Cerebellar nuclear complex (tissue), 1 donor: ENCODE measurements around the gene TMEM143.
"Not testable (repeated sequence)": the region's sequence is repeated elsewhere in the genome, so short reads cannot be mapped to it uniquely, and the experiment has no call there.

Experiments
- DNase-seq, 2 experiments: peaks; one replicate each; lab custom pipeline; 2025; lab: John Stamatoyannopoulos, UW

The TMEM143 gene

DNA sequence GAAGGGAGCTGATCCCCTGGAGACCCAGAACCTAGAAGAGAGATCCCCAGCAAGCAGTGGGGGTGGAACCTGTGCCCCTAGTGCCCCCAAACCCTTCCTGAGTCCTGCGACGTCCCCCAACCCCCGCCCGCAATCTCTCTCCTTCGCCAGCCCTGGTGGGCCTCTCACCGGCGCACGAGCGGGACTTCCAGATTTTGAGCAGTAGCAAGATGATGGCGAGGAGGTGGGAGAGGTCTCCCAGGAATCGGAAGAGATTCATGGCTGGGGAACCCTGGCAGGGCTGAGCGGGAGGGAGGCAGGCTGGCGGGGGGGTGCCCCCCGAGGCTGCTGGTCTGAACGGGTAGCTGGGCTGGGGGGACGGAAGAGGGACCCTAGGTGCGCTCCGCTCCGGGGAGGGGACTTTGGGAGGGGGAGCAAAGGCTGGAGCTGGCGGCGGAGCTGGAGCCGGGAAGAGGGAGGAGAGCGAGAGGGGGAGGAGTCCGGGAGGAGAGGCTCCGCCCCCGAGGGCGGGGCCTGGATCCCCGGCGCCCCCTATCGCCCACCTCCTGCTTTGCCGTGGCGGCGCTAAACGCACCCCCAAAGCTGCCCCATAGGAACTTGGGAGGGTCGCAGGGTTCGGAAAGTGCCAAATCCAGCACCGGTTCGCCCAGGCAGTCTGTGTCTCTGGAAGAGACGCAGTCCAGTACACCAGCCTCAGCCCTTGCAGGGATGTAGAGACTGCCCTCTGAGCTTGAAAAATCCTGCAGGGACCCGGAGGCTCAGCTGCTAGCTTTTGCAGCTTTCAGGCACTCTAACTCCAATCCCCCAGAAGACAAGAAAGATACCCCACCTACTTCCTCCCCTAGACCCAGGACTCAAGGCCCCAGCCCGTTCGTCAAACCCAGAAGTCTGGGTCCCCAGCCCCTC, 27.6 kb upstream of the TMEM143 start, which contains the start of gene KDELR1:
KDELR1 (minus strand) TSS at position 452 of the 906 bp plus-strand sequence; CDS start at position 259, 193 bp downstream.
- peak in 1 of 2 experiments; percentile 22 for DNase-seq

DNA sequence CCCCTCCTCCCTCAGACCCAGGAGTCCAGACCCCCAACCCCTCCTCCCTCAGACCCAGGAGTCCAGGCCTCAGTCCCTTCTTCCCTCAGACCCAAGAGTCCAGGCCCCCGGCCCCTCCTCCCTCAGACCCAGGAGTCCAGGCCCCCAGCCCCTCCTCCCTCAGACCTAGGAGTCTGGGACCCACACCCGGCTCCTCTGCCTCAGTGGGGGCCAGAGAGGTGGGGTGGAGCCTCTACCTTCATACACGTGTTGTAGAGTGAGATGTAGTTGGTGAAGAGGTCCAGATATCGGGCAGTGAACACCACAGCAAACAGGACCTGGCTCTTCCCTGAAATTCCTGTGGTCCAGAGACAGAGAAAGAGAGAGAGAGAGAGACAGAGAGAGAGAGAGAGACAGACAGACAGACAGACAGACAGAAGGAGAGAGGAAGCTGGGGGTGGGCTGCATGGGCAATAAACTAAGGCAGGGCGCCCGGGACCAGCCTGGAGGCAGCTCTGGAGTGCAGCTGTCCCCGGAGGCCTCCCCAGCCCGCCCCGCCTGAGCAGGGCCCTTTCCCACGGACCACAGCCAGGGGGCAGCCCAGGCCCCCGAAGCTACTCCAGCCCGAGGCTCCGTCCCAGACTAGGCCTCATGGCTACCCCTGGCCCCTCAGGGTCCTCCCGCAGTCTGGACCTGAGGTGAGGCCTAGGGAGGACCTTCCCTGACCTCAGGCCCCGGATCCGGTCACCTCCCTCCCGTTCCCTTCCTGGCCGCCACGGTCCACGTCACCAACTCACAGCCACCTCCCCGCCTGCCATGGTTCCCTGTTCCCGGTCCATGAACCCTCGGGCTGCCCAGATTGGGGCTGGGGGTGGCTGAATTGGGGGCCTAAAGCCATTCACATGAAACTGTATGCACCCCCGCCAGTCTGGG, 26.7 kb upstream of the TMEM143 start:
- DNase-seq: no peak

DNA sequence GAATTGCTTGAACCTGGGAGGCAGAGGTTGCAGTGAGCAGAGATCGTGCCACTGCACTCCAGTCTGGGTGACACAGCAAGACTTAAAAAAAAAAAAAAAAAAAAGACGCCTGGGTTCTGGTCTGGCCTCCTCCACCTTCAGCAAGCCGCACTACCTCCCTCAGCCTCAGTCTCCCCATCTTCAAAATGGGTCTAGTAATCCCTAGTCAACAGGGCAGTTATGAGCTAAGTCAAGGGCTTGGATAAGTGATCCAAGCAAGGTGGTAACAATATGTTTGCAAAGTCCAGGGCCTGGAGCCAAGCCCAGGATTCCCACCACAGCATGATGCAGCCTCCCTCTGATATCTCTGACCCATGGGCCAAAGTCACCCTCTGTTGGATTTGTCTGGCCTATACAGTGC, 23.2 kb upstream of the TMEM143 start:
- no peak for DNase-seq

DNA sequence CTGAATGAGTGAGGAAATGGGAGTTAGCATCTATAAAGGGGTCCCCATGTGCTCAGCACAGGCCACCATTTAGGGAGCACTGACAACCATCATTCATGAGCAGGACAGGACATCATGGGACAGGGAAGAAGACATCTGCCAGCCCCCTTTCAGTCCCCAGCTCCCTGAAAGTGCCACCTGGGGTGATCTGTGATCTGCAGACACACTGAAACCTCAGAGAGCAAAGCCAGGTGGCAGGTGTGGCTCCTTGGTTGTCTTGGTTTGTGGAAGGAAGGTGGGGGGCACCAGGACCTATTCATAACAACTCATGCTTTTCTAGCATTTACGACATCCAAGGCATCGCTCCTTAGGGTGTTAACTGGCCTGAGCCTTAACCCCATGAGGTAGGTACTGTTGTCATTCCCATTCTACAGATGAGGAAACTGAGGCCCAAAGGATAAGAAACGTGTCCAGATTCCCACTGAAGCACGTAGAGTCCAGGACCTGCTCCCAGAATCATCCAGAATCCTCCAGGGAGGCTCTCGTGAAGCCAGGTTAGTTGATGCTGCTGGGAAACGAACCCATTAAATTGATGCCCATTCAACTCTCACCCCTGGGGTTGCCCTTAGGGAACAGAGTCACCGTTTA, 21.8 kb upstream of the TMEM143 start:
- DNase-seq: no peak

DNA sequence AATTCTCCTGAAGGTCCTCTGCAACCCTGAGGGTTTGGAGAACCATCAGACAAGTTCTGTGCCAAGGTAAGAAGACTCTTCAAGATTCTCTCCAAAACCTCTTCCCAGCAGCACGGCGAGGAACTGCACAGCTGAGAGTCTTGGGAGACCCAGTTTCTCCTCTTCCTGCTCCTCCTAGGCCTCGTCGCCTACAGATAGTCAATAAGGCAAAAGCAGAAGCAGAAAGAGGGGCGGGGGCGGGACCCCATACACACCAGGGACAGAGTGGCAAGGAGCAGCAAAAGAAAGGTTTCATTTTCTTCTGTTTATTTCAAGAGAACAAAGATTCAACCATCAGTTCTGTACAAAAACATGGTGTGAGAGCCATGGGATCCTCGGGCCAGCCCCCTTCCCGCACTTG, 18.5 kb upstream of the TMEM143 start:
- no peak for DNase-seq

DNA sequence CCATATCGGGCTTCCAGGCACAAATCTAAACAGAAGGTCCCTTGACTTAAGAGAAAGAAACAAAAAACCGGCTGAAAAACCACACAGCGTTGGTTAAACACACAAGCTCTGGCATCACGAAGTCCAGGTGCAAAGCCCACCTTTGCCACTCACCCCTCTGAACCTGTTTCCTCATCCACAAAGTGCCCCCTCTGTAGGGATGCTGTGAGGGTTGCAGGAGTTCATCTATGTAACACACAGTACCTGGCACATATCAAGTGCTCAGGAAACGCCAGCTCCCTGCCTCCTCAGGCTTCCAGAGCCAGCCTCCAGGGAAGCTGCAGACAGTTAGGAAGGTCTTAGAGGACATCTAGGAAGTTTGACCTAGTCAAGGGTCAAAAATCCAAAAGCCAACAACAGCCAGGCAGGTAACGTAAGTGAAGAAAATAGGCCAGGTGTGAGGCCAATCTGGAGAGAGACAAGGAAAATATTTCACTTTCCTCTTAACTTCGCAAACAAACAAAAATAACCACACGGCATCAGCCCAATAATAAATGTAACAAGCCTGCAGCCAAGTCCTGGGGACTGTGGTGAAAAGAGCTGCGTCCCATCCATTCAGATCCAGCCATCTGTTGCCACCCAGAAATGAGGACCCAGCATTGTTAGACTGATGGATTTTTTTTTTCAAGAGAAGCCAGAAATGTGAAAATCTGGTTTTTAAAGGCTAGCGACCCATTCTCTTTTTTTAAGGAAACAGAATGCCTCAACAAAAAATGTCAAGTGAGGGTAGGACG, 17.6 kb upstream of the TMEM143 start:
- no peak for DNase-seq

DNA sequence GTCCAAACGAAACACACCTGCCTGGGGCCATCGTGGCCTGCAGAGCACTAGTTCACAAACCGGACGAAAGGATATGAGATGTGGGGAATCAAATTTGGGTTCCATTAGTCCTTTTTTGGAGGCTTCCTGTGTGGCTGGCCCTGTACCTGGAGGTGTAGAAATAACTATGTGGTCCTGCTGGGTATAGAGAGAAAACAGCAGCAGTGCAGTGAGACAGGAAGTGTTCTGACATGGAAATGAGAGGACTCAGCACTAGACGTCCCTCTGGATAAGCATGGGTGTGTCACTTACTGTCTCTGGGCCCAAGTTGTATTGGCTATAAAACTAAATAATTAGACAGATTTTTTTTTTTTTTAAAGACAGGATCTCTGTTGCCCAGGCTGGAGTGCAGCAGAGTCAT, 15.3 kb upstream of the TMEM143 start:
- DNase-seq: no peak

DNA sequence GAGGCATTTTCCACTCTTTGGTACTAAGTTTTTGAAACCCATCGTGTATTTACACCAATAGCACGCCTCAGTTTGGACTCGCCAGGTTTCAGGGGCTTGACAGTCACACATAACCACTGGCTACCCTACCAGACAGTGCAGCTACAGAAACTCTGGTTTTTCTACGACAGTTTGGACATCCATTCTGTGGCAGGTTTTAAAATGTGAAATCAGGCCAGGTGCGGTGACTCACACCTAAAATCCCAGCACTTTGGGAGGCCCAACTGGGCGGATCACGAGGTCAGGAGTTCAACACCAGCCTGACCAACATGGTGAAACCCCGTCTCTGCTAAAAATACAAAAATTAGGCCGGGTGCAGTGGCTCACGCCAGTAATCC, 14.4 kb upstream of the TMEM143 start:
- no peak for DNase-seq

DNA sequence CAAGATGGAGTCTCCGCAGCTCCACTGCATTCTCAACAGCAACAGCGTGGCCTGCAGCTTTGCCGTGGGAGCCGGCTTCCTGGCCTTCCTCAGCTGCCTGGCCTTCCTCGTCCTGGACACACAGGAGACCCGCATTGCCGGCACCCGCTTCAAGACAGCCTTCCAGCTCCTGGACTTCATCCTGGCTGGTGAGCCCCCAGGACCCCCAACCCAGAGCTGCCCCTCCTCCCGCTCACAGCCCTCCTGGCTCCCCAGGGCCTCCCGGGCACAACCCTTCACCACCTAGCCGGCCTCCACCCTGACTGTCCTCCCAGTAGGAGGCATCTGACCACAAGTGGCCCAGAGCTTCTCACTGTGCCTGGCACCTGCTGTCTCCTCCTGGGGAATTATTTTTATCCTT, 9.8 kb upstream of the TMEM143 start:
- no peak for DNase-seq

DNA sequence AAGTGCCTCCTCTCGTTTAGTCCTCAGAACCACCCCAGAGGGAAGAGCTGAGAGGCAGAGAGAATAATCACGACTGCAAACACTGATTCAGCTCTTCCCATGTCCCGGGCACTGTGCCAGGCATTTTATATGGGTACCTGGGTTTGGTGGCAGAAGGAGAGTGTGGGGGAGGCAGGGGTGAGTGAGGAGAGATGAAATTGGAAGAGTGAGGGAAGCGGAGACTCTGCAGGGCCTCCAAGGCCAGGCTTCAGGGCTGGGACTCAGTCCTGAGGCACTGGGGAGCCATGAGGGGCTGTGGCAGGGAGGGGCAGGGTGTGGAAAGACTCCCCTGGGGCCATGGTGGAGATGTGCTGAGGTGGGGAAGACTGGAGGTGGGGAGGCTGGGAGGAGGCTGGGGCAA, 9.2 kb upstream of the TMEM143 start:
- DNase-seq: no peak

DNA sequence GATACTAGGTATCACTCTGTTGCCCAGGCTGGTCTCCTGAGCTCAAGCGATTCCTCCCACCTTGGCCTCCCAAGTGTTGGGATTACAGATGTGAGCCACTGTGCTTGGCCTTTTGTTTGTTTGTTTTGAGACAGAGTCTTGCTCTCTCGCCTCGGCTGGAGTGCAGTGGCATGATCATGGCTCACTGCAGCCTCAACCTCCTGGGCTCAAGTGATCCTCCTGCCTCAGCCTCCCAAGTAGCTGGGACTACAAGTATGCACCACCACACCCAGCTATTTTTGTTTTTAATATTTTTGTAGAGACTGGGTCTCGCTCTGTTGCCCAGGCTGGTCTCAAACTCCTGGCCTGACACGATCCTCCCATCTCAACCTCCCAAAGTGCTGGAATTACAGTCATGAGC, 8.0 kb upstream of the TMEM143 start:
- DNase-seq: not testable (repeated sequence)

DNA sequence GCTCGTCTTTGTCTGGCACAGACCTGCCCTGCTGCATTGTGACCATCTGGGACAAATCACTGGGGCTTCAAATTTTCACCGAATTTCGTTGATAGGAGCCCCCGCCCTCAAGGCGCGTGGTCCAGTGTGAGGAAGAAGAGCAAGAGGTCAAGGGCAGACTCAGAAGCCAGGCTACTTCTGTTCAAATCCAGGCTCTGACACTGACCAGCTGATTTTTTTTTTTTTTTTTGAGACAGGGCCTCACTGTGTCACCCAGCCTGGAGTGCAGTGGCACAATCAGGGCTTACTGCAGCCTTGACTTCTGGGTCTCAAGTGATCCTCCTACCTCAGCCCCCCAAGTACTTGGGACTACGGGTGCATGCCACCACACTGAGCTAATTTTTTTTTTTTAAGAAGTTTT, 7.6 kb upstream of the TMEM143 start:
- DNase-seq: no peak

DNA sequence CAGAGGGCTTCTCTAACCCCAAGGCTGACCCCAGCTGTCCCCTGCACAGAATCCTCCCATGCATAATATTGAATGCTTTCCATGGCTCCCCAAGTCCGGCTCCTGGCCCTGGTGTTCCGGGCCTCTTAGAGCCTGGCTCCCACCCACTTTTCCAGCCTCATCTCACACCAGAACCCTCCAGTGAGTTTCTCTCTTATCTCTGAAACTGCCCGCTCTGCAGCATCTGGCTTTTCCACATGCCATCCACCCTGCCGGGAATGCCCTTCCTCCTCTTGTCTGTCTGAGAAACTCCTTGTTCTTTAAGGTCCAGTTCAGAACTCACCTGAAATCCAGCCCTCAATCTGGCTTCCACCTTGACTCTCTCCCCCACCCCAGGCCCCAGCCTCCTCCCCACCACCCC, 7.2 kb upstream of the TMEM143 start:
- no peak for DNase-seq

DNA sequence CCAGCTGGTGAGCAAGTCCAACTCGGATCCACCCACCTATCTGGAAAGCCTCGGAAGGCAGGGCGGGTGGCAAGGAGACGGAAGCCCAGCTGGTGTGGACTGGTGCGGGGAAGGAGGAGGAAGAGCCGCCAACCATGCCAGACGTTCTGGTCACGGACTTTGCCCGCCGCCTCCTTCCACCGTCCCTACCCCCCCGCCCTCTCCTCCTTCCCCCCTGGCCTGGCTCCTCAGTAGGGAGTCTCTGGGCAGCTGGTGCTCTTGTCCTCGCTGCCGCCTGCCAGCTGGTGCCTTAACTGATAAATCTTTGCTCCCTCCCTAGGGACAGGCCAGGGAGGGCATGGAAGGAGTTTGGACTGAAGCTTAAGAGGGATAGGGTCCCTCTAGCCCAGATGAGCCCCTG, 5.2 kb upstream of the TMEM143 start:
- no peak for DNase-seq

DNA sequence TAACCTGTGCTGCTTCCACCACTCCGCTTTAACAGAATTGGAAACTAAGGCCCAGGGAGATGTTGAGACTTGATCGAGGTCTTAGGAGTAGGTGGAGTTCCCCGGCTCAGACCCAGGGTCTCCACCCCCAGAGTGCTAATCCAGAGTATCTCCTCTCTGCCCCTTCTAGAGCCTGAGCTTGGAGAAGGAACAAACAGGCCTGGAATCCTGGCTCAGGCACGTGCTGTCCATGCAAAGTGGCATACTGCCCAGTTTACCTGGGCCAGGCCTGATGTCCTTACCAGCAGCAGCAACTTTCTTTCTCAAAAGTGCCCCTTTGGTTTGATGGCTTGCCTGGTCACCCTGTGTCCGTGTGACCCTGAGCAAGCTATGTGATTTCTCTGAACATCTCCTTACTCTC, 4.1 kb upstream of the TMEM143 start:
- DNase-seq: no peak

DNA sequence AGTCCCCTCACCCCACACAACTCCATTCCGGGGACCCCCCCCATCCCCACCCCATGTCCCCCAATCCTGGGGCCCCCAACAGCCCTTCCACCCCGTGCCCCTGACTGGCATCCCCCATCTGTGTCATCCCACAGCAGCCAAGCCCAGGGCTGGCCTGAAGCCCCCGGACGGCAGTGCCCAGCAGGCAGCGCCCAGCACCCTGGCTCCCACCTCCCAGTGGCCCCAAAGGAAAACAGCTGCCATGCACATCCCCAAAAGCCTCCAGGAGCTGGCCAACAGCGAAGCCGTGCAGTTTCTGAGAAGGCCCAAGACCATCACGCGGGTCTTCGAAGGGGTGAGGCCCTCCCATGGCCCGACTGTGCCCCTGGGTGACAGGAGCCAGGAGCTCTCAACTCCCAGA, 1.9 kb upstream of the TMEM143 start:
- no peak for DNase-seq

DNA sequence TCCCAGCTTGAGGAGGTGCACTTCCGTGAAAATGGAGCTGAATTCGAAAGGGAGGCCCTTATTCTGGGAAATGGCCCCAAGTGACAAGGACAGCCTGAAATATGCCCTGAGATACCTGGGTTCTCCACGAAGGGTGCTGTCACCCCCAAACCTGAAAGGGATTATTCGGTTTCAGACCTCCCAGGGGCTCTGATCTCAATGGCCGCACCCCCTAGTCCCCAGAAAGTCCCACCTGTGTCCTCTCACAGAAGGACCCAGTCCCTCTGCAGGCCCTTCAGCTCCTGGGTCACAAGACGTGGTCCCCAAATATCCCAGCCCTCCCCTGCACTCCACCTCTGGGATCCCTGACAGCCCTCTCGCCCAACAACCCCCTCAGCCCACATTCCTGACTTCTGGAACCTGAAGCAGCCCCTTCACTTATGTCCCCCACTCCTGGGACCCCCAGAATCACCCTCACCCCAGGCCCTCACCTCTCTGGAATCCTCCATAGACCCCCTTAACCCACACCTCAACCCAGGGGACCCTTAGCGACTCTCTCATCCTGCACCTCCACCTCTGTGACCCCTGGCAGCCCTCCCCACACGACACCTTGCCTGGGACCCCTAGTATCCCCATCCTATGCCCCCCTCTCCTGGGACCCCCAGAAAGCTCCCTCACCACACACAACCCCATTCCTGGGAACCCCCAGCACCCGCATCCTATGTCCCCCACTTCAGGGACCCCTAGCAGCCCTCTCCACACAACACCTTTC, 1.0 kb upstream of the TMEM143 start:
- no peak for DNase-seq

DNA sequence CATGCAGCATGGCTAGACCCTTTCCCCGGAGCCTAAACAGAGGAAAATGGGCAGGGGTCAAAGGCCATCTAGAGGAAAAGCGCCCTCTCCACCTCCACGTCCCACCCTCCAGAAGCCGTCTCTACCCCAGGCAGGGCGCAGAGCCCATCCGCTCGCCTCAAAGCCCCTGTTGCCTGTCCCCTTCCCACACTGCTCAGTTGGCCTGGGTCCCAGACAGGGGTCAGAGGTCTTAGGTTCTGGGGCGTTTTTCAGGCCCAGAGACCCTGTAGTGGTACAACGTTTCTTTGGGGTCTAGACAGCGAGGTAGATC, 285 bp downstream of the TMEM143 start:
- DNase-seq: no peak

DNA sequence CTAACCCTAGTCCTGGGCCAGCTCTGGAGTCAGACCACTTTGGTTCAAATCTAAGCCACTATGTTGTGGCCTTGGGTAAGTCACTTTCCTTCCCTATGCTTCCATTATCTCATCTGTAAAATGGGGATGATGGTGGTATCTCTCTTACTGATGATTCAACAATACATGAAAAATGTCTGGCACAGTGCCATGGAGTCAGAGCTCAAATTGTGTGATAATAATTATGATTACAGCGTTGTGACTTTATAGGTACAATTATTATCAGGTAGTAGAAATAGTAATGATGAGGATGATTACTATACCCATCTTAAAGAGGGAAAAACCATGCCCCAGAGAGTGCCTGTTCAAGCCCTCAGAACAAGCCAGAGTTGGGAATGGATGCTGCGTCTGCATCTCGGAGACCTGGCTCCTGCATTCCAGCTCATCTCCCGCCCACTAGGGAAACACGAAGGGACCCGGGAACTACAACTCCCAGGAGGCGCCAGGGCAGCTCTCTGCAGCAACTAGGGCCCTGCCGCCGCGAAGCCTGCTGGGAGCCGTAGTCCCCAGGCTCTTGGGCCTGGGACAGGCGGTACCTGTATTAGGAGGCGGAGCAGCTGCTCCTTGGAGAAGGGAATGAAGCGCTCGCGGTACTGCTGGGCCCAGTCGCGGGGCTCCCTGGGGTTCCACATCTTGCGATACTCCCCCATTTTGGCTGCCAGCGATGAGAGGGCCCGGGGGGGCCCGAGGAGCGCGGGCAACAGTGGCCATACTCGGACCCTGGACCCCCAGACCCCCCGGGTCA, 832 bp downstream of the TMEM143 start:
- peak; percentile 89 to 93 for DNase-seq

DNA sequence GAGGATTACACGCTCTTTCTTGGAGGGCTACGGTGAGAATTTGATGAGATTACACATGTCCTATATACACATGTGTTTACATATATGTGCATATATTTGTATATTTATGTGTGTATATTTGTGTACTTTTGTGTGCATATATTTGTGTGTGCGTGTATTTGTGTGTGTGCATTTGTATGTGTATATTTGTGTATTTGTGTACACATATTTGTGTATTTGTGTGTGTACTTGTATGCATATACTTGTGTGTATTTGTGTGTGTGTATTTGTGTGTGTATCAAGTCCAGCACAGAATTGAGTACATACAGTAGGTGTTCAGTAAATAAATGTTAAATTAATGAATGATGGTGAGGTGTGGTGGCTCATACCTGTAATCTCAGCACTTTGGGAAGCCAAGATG, 1.8 kb downstream of the TMEM143 start:
- DNase-seq: no peak
